NOMO-1 (cell line): Measurements from ENCODE around the gene DDX39A.
"Not testable (repeated sequence)": the region's sequence is repeated elsewhere in the genome, so short reads cannot be mapped to it uniquely, and the experiment has no call there.

Source experiments
- DNase-seq, 2 experiments: peaks; one replicate each; lab custom pipeline; 2025; ENCODE audit not compliant: unreplicated experiment in 2 of 2; lab: John Stamatoyannopoulos, UW

The DDX39A gene

DNA sequence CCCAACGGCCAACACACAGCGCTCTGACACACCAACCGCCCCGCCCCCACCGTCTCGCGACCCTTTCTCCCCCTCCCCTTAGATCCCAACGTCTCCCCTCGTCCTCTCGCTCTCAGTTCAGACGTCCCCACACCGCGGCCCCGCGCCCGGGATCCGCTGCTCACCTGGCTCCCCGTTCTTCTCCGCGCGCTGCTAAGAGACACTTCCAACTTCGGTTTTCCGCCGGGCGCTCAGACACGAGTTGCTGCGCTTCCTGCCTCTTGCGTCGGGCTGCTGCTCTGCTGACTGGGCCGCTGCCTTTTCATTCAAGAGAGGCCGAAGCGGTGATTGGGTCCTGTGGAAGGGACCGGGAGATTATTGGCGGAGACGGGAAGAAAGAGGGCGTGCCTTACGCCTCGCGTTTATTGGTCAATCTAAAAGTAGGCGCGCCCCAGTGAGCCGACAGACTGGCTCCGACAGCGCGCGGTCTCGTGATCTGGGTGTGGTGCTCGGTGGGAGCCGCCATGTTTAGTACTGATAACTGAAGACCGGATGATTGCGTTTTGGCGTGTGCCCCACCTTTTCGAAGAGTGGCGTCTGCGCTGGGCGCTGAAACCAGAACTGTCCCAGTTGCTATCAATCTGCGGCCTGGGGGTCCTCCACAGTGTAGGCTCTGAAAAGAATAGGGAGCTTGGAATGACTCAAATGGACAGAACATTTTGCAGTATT, at the start of gene DDX39A:
TSS of gene DDX39A (minus strand) at position 236 of the 708 bp plus-strand sequence. CDS start 6,121 bp downstream, outside the sequence.
- peak; percentile 99 to 100 for DNase-seq

DNA sequence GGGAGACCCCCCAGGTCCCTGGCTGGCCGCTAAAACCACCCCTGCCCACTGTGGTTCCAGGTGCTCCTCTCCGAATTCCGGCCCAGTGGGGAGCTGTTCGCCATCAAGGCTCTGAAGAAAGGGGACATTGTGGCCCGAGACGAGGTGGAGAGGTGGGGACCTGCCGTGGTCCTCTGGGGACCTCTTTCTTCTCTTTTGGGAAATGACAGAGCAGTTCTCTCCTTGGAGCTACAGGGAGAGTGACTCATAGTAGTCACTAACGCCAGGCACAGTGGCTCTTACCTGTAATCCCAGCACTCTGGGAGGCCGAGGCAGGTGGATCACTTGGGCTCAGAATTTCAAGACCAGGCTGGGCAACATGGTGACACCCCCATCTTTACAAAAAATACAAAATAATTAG, 48.7 kb upstream of the DDX39A start:
- DNase-seq = no peak

DNA sequence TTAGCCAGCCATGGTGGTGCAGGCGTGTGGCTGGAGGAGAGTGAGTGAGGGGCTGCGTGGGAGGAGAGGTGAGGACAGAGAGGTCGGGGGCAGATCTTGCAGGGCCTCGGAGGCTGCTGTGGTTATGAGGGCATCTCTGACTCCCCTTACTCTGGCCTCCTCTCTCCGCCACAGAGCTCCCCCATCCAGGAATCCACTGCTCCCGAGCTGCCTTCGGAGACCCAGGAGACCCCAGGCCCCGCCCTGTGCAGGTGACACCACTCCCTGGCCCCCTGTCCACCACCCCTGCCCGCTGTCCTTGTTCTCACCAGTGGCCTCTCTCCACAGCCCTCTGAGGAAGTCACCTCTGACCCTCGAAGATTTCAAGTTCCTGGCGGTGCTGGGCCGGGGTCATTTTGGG, 48.2 kb upstream of the DDX39A start:
- DNase-seq = no peak

DNA sequence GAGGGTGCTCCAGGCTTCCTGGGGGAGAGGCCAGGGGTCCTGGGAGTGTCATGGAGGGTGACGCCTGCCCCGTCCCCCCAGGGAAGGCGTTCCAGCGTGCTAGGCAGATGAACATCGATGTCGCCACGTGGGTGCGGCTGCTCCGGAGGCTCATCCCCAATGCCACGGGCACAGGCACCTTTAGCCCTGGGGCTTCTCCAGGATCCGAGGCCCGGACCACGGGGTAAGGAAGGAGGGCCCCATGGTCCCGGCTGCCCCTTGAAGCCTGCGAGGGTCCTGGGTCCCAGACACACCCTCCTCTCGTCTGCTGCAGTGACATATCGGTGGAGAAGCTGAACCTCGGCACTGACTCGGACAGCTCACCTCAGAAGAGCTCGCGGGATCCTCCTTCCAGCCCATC, 44.6 kb upstream of the DDX39A start:
- no peak for DNase-seq

DNA sequence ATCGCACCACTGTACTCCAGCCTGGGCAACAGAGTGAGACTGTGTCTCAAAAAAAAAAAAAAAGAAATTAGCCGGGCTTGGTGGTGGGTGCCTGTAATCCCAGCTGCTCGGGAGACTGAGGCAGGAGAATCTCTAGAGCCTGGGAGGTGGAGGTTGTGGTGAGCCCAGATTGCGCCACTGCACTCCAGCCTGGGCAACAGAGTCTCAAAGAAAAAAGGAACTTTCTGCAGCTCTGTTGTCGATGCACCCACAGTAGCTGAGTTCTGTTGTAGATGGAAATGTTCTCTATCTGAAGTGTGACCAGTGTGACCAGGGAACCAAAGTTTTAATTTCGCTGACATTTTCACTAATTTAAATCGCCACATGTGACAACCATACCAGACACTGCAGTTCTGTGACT, 43.3 kb upstream of the DDX39A start:
- DNase-seq = not testable (repeated sequence)

DNA sequence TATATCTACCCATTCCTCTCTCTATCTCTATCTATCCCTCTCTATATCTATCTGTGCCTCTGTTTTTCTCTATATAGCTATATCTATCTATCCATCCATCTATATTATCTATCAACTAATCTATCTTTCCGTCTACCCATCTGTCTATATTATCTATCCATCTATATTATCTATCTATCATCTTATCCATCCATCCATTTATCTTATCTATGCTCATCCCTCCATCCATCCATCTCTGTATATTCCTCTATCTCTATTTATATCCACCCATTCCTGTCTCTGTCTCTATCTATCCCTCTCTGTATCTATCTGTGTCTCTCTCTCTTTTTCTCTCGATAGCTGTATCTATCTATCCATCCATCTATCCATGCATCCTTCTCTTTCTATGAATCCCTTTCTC, 41.8 kb upstream of the DDX39A start:
- DNase-seq = no peak

DNA sequence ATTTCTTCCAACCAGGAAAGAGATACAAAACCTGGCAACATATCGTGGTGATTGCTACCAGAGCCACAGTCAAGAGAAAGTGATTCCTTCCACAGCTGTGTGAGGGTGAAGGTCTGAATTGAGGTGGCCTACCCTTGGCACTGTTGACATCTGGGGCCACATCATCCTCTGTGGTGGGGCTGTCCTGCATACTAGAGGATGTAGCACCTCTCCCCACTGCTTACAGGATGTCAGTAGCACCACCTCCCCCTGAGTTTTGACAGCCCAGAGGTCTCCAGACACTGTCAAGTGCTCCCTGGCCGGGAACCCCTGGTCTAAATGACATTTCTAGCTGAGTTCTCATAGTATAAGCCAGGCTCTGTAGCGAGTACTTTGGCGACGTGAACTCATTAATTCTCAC, 40.6 kb upstream of the DDX39A start:
- no peak for DNase-seq

DNA sequence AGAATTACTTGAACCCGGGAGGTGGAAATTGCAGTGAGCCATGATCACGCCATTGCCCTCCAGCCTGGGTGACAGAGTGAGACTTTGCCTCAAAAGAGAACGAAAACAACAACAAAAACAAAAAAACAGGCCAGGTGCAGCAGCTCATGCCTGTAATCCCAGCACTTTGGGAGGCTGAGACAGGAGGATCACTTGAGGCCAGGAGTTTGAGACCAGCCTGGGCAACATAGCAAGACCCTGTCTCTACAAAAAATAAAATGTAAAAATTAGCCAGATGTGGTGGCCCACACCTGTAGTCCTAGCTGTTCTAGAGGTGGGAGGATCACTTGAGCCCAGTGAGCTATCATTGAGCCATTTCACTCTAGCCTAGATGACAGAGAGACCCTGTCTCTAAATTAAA, 33.2 kb upstream of the DDX39A start:
- not testable (repeated sequence) for DNase-seq

DNA sequence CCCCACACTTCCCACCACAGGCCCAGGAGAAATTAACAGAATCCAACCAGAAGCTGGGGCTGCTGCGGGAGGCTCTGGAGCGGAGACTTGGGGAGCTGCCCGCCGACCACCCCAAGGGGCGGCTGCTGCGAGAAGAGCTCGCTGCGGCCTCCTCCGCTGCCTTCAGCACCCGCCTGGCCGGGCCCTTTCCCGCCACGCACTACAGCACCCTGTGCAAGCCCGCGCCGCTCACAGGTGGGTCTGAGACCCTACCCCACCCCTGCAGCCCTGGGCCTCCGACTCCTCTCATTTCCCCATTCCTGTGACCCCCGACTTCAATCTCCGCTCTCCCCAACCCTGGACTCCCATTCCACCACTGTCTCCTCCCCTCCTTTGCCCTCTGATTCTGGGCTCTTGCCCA, 31.7 kb upstream of the DDX39A start:
- DNase-seq = no peak

DNA sequence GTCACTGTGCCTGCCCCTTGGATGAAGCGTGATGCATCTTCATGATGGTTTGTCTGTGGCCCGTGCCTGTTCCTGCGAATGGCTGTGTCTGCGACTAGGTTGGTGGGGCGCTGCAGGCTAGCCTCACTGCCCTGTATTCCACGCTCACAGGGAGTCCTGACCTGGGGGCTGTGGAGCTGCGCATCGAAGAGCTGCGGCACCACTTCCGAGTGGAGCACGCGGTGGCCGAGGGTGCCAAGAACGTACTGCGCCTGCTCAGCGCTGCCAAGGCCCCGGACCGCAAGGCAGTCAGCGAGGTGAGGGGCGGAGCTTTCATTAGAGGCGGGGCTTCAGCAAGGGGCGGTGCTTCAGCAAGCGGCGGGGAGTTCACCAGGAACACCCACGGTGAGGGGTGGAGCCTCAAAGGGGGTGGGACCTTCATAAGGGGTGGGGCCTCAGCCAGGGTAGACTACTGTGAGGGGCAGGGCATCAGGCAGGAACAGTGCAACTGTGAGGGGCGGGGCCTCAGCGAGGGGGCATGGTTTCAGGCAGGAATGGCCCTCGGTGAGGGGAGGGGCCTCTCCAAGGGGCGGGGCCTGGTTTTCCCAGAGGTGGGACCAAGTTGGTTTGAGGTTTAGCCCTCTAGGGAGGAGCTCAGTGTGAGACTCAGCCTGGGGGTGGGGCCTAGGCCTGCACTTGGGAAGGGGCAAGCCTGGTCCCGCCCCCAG, 31.2 kb upstream of the DDX39A start:
- peak; percentile 24 to 28 for DNase-seq

DNA sequence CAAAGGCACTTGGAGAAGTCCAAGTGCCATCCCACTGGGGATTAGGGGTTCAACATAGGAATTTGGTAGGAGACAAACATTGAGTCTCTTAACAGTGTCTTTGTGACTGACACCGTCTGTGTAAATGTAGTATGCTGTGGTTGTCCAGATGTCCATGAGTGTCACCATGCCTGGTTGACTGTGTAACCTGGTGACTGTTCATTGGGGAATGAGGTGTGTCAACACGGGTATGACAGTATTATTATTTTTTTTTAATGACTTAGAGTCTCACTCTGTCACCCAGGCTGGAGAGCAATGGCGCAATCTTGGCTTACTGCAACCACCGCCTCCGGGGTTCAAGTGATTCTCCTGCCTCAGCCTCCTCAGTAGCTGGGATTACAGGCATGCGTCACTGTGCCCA, 30.2 kb upstream of the DDX39A start:
- DNase-seq = no peak

DNA sequence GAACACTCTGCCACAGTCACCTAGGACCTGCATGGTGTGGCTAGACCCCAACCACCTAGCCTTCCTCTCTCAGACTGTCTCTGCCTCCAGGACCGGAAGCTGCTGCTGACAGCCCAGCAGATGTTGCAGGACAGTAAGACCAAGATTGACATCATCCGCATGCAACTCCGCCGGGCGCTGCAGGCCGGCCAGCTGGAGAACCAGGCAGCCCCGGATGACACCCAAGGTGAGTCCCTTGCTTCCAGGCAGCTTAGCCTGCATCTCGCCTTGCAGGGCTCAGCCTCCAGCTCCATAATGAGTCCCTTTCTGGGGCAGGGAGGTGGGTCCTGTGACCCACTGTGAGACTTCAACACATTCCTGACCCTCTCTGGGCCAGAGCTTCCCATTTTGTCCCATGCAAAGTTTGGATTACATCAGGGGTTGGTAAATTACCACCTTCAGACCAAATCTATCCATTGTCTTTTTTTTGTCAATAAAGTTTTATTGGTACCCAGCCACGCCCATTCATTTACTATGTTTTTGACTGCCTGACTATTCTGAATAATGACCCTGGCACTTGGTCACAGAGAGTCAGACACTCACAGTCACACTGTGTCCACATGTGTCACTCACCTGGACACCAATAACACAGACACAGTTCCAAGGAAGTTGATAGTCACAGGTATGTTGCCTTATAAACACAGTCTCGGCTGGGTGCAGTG, 27.3 kb upstream of the DDX39A start:
- DNase-seq = no peak

DNA sequence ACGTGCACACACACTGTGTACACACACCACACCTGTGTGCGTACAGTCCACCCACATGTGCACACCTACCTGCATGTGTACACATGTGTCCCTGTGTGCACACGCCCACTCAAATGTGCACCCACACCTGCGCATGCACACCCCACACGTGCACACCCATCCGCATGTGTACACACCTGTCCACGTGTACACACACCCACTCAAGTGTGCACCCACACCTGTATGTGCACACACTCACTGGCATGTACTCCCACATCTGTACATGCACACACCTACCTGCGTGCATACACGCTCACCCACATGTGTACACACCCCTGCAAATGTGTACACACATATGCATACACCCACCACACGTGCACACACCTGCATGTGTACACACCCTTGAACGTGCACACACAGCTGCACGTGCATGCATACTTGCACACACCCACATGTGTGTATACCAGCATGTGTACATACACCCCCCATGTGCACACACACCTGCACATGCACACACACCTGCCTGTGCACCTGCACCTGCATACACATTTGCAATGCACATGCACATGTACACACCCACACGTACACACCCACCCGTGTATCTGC, 24.6 kb upstream of the DDX39A start:
- DNase-seq = no peak

DNA sequence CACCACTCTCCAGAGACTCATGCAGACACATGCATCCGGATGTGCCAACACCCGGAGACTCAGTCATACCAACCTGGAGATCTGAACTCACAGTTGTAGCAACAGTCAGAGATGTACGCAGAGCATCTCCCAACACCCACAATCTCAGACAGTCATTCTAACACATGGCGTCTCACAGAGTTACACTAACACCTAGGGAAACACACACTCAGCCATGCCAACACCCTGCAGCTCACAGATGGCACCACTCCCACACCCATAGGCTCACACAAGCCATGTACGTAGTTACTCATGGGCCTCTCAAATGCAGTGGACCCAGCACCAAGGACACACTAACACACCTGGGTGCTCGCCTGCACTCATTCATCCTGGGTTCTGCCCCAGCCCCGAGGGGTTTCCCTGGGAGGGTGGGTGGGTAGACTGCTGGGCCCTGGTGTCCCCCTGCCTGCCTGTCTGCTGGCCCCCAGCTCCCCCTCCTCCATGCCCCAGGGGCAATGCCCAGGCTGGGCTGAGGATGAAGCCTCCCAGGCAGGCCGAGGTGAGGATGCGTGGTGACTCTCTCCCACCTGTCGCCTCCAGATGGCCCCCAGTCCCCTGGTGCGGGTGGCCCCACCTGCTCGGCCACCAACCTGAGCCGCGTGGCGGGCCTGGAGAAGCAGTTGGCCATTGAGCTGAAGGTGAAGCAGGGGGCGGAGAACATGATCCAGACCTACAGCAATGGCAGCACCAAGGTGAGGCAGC, 23.9 kb upstream of the DDX39A start:
- DNase-seq = no peak

DNA sequence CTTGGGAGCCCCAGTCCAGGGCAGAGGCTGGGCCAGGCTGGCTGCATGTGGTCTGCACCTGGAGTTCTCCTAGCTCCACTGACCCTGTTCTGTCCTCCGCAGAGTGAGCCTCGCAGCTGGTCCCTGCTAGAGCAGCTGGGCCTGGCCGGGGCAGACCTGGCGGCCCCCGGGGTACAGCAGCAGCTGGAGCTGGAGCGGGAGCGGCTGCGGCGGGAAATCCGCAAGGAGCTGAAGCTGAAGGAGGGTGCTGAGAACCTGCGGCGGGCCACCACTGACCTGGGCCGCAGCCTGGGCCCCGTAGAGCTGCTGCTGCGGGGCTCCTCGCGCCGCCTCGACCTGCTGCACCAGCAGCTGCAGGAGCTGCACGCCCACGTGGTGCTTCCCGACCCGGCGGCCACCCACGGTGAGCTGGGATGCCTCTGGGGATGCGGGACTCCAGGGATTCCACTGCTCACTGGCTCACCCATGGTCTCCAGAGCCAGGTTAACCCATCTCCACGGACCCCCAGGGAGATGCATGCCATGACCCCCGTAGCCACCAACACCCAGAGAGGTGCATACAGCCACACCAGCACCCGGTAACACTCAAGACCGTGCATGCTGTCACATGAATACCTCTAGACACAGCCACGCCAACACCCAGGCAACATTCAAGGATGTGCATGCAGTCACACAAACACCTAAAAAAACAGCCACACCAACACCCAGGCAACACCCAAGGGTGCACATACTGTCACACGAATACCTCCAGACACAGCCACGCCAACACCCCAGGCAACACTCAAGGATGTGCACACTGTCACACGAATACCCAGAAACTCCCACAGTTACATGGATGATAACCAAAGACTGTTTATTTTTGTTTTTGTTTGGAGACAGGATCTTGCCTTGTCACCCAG, 22.1 kb upstream of the DDX39A start:
- DNase-seq = no peak

DNA sequence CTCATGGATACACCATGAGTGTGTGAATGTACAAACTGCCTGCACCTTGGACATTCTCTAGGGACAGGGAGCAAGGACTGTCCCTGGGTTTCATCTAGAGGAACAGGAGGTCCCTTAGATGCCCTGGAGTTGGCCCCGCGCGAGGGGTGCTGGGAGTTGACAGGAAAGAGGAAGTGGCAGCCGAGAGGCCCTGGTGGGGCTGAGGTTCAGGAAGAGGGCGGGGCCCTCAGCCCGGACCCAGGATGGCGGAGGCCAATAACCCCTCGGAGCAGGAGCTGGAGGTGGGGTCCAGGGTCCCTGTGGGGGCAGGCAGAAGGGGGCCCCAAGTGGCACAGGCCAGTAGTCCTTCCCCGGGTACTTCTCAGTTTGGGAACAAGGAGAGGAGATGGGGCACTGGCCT, 20.9 kb upstream of the DDX39A start:
- peak; percentile 90 to 94 for DNase-seq

DNA sequence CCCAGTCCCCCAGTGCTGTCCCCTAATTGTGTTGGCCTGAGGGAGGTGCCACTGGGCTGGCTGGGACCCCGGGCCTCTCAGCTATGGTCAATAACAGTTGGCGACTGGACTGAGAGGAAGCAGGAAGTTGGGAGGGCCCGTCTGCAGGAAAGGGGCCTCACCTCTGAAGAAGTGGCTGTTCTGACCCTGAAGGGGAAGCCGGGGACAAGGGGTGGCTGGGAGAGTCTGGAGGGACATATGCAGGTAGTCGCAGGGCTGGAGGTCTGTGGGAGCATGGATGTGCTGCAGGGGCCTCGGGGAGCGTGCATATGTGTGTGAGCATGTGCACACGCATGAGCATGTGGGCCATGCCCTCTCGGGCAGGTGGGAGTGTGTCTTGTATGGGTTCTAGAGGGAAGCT, 19.9 kb upstream of the DDX39A start:
- peak in 1 of 2 experiments; percentile 25 for DNase-seq

DNA sequence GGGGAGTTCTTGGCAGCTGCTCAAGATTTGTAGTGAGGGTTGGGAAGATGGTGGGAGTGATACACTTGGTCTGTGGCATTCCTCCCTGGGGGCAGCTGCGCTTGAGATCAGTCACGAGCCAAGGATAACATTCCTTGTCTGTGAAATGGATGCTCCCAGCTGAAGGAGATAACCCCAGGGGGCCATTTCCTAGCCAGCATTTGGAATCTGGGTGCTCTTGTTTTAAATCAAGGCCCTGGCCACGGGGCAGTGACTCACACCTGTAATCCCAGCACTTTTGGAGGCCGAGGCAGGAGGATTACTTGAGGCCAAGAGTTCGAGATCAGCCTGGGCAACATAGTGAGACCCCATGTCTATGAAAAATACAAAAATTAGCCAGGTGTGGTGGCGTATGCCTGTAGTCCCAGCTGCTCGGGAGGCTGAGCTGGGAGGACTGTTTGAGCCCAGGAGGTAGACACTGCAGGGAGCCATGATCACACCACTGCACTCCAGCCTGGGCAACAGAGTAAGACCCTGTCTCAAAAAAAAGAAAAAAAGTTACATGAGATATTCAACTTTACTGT, 18.5 kb upstream of the DDX39A start:
- DNase-seq = no peak

DNA sequence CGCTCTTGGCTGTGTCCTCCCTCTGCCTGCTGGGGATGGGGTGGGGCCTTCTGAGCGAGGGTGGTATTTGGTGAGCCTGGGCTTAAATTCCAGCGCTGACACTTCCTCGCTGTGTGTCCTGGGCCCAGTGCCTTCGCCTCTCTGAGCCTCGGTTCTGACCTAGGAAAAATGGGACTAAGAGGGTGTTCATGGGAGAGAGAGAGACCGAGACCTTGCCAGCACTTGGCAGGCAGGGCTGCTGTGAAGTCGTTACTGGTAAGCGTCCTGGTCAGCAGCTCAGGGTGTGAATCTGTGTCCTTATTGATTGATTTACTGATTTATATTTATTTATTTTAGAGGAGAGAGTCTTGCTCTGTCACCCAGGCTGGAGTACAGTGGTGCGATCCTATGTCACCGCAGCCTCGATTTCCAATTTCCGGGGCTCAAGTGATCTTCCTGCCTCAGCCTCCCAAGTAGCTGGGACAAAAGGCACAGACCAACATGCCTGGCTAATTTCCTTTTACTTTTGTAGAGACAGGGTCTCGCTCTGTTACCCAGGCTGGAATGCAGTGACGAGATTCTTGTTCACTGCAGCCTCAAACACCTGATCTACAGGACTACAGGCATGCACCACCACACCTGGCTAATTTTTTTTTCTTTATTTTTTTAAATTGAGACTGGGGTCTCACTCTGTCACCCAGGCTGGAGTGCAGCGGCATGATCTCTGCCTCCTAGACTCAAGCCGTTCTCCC, 16.3 kb upstream of the DDX39A start:
- no peak for DNase-seq
